GM19238 (cell line): ENCODE results near the gene ANAPC2.

ENCODE experiments used
- DNase-seq: peaks from one replicate; pipeline ENCODE4 v3.0.0; 2011; ENCODE audit warnings: low spot score; ENCODE audit not compliant: insufficient read length

Gene ANAPC2

GRCh38 chr9:137194909-137195308 lies 6.5 kb upstream of the ANAPC2 start:
- no peak for DNase-seq

DNA sequence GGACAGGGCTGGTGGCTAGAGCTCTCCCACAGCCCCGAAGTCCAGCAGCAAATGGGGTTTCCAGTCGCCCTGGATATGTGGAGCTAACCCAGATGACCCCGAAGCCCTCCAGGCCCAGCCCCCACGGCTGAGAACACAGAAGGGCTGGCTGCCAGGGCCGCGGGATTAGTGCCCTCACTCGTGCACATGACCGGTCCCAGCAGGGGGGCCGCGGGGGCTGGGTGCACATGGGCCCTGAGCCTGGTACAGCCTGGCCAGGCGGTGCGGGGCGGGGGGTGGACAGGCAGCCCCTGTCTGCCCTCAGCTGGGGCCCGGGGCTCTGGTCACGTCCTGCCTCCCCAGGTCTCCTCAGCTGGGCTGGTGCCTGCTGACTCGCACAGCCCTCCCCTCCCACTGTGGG lies 6.0 kb upstream of the ANAPC2 start:
- no peak for DNase-seq

GRCh38 chr9:137193771-137194170 lies 5.4 kb upstream of the ANAPC2 start:
- no peak for DNase-seq

DNA sequence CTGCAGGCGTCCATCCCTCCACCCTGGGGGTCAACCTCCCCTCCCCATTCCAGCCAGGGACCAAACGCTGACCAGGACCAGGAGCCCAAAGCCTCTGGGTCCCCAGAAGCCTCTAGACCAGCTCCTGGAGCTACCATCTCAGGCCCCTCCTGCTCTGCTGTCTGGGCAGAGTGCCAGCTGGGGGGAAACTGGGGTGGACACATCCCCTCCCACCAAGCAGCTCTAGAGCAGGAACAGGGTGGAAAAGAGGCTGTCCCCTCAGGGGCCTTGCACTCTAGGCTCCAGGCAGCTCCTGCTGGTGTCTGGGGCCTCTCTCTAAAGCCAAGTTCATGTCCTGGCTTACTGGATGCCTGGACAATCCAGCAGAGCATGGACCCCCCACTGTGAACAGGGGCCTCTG lies 4.5 kb upstream of the ANAPC2 start:
- no peak for DNase-seq

- DNase-seq: no peak
Measured at GRCh38 chr9:137192448-137192780, 4.1 kb upstream of the ANAPC2 start.

DNA sequence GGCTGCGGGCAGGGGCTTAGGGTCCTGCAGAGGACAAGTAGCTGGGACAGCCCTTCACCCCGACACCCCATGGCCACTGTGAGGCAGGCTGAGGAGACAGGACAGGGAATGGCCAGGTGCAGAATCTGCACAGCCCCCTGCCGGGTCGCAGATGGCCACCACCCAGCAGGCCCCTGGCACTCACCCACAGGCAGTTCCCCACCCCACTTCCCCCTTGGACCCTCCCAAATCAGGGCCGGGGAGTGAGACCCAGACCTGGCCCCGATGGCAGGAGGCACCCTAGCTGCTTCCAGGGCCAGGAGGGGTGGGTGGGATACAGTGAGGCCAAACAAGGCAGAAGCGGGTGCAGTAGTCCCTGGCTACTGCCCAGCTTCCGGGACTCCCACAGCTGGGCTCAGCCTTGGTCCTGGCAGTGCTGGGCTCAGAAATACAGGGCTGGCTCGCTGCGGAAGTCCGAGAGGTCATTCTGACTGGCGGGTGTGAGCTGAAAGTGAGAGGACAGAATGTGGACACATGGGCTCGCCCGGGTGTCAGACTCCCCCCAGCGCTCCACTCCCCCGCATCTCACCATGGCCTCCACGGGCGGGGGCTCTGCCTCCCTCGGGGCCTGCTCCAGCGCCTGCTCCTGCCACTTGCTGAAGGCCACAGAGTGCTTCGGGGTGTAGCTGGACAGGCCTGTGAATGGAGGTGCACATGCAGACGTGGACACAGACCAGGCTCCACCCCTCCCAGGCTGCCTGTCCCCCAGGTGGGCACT lies 3.5 kb upstream of the ANAPC2 start:
- DNase-seq: no peak

DNA sequence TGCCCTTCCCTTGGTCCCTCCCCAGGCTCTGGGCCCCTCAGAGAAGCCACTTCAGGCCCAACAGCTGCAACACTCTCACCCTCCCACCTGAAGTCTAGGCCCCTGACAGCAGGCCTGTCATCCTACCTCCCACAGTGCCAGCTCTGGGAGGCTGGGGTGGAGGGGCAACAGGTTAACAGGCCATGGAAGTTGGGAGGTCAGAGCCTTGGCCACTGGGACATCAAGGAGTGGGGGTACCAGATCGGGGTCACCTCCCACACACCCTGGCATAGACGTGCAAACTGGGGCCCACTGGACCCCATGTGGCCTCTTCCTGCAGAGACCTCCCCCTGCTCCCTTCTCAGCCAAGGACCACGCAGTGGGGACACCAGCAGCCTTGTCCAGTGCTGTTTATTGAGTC lies 2.9 kb upstream of the ANAPC2 start:
- DNase-seq: no peak

- no peak for DNase-seq
Measured at GRCh38 chr9:137190315-137190856, 2.0 kb upstream of the ANAPC2 start.

- no peak for DNase-seq
Measured at GRCh38 chr9:137189297-137190295, 1.2 kb upstream of the ANAPC2 start.

GRCh38 chr9:137188086-137188489 lies 272 bp downstream of the ANAPC2 start:
- DNase-seq: no peak

DNA sequence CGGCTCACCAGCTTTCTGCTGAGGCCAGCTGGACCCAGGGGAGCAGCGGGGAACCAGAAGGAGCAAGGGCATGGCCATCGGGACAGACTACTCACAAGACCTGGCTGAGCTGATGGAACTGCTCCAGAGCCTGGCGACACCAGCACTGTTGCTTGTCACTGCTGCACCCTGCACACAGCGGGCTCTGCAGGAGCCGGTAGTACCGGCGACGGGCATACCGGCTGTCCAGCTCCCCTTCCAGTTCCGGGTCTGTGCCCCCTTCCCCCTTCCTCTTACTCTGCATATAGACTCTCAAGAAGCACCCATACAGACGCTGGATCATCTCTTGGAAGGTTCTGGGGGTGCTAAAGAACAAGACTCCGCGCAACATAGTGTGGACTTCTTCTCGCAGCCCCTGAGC lies 974 bp downstream of the ANAPC2 start:
- DNase-seq: no peak

DNA sequence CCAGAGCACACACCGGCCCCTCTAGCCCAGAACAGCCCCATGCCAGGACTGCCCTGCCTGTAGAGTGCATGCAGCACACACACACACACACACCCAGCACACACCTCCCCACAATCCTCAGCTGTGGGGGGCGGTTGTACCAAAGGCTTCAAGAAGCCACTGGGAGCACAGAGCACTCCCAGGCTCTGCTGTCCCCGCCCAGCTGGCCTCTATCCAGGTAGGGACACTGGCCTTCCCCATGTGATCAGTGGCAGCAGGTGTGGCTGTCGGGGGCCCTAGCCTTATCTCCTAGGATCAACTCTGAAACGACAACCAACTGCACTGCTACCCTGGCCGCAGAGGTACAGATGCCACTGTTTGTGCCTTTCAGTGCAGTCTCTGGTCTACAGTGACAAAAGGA lies 2.0 kb downstream of the ANAPC2 start:
- no peak for DNase-seq

DNA sequence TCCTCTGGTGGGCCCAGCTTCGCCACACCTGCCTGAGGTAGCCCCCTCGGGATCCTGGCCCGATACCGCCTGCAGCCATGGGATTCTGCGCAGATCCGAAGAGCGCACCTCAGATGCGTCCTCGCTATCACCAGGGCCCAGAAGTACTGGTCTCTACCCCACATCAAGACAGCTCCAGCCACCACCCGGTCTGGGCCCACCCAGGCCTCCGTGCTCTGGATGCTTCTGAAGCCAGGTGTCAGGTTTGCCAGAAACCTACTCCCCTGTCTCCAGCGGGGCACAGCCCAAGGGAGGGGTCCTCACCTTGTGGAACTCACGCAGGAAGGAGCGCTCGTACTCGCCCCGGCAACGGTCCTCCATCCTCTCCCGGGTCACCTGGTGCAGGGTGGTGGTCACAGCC lies 2.4 kb downstream of the ANAPC2 start:
- DNase-seq: no peak

DNA sequence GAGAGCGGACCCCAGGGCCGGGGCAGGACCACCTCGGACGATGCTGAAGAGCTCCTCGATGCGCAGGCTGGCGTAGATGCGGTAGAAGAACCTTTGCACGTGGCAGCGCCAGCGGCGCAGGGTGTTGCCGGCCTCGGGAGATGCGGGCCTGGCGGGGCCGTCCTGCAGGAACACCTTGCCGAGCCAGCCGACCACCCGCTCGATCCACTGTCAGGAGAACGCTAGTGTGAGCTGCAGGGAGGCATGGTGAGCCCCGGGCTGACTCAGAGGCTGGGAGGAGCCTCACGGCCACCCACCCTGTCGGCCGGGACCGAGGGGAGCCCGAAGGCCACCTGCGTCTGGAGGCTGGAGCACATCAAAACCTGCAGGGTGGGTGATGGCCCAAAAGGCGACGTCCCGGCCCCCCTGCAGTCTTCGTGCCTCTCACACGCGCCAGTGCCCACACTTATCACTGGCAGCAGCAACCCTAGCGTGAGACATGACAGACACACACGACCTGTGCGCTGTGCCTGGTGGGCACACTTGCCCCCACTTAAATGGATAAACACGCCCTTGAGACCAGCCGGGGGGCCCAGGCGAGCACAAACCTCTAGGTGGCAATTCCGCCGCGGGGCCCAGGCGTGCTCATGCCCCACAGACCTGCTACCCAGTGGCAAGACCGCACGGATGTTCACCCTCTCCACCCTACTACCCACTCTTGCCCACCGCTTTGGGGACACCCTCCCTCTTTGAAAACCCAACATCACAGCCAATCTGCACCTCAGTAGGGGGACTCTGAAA lies 3.3 kb downstream of the ANAPC2 start:
- no peak for DNase-seq

DNA sequence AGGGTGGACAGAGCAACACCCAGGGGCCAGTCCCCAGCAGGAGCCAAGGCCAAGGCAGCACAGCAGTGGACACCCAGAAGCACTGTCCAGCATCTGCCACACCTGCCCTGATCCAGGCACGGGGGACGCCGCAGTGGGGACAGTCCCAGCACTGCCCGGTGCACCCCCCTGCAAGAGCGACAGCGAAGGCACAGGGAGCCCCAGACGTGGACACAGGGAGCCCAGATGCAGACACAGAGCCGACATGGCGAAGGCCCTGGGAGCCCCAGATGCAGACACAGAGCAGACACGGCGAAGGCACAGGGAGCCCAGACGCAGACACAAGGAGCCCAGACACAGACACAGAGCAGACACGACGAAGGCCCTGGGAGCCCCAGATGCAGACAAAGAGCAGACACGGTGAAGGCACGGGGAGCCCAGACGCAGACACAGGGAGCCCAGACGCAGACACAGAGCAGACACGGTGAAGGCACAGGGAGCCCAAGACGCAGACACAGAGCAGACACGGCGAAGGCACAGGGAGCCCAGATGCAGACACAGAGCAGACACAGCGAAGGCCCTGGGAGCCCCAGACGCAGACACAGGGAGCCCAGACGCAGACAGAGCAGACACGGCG lies 4.3 kb downstream of the ANAPC2 start:
- no peak for DNase-seq

- no peak for DNase-seq
Measured at GRCh38 chr9:137182836-137183235, 5.5 kb downstream of the ANAPC2 start.

DNA sequence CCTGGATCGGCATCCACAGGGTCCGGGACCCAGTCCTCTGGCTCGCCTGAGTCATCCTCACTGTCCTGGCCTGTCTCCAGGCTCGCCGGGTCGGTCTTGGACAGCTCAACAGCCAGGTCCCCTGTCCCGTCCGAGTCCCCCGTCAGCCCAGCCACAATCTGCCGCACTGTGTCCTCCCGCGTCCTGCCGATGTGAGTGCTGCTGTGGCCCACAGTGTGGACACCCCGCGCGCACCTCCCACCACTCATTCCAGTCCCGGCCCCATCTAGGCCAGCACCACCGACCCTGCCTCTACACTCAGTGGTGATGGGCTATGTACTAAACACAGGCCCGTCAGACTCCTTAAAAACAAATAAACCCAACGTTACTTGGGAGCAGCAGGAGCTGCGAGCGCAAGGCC lies 6.7 kb downstream of the ANAPC2 start:
- DNase-seq: no peak

DNA sequence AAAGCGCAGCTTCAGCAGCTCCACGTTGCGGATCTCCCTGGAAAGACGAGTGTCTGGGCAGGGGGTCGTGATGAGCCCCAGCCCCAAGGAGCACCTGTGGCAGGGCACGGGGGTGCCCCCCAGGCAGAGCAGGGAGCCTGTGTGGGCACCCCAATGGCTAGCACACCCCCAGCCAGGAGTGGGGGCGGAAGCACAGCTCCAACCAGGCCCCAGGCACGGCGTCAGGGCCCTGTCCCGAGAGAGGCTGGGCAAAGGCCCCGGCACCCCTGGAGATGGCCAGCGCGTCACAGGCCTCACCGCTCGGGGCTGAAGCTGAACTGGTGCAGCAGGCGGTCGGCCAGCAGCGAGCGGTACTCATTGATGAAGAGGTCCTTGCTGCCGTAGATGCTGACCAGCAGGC lies 7.9 kb downstream of the ANAPC2 start:
- no peak for DNase-seq

GRCh38 chr9:137179761-137180160 lies 8.6 kb downstream of the ANAPC2 start:
- no peak for DNase-seq

- no peak for DNase-seq
Measured at GRCh38 chr9:137178939-137179630, 9.3 kb downstream of the ANAPC2 start.
